Stimulated activated CD8-positive, alpha-beta memory T cell treated with anti-CD3 and anti-CD28 coated beads, Interleukin-12 subunit alpha, Interleukin-12 subunit beta, amount 100 ng/mL, for 4 hours (primary cell): ENCODE measurements around the gene GALNT11.
A peak's percentile ranks its signal among the peaks of the same experiment; 100 is the strongest.
"Not testable (repeated sequence)": the region's sequence is repeated elsewhere in the genome, so short reads cannot be mapped to it uniquely, and the experiment has no call there.

Experiments
- DNase-seq: peaks from one replicate; pipeline ENCODE4 v3.0.0-alpha.2; 2020; ENCODE audit warnings: low read depth

The GALNT11 gene

GRCh38 chr7:152025077-152025936 lies at the start of gene GALNT11:
TSS of gene GALNT11 (plus strand) at chr7:152025674. CDS start at chr7:152094228, 68,554 bp downstream.
- peak; percentile 87 for DNase-seq

DNA sequence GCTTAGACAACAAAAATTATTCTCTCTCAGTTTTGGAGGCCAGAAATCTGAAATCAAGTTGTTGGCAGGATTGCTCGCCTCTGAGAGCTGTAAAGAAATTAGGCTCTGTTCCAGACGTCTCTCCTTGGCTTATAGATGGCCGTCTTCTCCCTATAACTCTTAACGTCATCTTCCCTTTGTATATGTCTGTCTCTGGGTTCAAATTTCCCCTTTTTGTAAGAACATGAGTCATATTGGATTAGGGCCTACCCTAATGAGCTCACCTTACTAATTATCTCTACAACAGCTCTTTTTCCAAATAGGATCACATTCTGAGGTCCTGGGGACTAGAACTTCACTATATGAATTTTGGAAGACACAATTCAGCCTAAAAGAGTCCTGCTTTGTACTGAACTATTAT lies 46.9 kb upstream of the GALNT11 start:
- no peak for DNase-seq

DNA sequence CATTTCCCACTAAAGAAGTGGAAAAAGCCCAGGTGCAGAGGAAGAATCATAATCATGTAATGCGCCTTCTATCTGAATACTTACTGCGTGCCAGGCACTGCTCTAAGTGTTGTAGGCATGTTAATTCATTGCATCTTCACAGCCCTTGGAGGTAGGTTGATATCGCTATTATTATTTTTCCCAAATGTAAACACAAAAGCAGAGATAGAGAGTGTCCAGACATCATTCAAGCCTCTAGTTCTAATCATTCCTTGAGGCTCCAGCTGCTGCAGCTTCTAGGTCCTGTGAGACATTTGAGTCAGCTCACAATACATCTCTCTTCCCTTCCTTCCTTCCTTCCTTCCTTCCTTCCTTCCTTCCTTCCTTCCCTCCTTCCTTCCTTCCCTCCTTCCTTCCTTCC lies 44.3 kb upstream of the GALNT11 start:
- no peak for DNase-seq

GRCh38 chr7:151982806-151983205 lies 42.7 kb upstream of the GALNT11 start:
- DNase-seq, result no peak

DNA sequence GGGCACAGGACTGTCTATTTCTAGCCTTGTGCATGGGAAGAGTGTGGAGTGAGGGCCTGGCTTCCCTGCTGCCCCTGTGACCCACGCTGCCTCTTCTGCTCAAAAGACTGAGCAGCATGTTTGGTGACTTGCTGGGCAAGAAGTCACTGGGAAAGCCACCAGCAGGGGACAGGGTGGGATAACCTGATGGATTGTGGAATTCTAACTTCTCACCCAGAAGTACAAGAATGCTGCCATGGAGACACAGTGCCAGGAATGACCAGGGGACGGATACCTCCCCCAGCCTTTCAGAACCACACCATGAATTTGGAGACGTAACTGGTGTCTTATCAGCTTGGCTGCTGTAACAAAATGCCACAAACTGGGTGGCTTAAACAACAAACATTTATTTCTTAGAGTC lies 40.9 kb upstream of the GALNT11 start:
- DNase-seq, result no peak

DNA sequence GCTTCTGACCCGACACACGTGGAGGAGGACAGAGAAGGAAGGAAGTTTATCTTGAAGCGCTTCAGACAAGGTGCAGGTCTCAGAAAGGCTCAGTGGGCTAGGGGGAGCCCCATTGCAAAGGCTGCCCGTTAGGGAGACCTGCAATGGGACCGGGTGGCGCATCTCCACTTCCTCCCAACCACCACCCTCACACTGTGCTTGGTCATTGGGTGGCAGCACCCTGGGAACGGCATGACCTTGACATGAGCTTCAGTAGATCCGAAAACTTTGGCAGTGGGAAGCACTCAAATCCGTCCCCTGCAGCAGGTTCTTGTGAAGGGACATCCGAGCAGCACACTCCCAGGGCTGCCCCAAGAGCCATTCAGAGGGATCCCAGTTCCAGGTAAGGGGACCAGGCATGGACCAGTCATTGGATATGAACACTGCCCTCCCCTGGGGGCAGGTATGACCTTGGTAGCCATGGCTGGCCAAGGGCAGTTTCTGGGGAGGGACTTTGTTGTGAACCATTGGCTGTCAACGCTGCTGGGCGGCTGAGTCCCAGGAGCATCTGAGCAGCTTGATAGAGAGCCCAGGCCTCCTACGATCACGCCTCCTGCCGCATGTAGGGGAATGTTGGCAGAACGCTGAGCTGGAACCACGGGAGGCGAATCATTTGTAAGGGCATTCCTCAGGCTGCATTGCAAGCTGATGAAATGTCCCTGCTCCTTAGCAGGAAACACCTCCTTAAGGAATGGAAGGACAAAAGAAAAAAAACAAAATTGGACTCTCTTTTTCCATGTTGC lies 37.5 kb upstream of the GALNT11 start:
- DNase-seq, result no peak

DNA sequence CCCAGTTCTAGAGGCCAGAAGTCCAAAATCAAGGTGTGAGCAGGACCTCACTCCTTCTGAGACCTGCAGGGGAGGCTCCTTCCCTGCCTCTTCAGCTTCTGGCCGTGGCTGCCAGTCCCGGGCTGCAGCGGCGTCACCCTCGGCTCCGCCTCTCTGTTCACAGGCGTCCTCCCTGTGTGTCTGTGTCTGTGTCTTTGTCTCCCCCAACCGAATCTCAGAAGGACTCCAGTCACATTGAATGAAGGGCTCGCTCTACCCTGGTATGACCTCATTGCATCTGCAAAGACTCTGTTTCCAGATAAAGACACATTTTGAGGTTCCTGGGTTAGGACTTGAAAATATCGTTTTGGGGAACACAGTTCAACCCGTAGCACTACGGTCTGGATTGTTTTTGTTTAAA lies 33.1 kb upstream of the GALNT11 start:
- no peak for DNase-seq

GRCh38 chr7:151993977-151994676 lies 31.3 kb upstream of the GALNT11 start:
- DNase-seq, result no peak

- no peak for DNase-seq
These were observed 25.9 kb upstream of the GALNT11 start for GRCh38 chr7:151999424-152000090.

GRCh38 chr7:152000191-152000590 lies 25.3 kb upstream of the GALNT11 start:
- no peak for DNase-seq

- no peak for DNase-seq
These were observed 19.1 kb upstream of the GALNT11 start for GRCh38 chr7:152006336-152006735.

DNA sequence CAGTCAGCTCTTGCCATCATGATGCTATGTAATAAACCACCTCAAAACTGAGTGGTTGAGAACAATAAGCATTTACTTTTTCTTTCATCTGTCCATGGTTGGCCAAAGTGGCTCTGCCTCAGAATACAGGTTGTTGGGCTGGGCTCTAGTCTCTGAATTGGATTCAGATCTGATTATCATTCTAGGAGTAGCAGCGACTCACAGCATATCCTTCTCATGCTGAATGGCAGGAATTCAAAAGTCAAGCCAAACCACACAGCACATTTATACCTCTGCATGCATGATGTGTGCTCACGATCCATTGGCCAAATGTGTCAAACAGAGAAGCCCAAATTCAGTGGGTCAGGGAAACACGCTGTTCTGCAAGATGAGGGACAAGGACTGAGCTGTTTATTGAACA lies 13.6 kb upstream of the GALNT11 start:
- no peak for DNase-seq

- no peak for DNase-seq
These were observed 12.2 kb upstream of the GALNT11 start for GRCh38 chr7:152013230-152013629.

GRCh38 chr7:152013974-152014373 lies 11.5 kb upstream of the GALNT11 start:
- no peak for DNase-seq

- no peak for DNase-seq
These were observed 10.8 kb upstream of the GALNT11 start for GRCh38 chr7:152014722-152015121.

DNA sequence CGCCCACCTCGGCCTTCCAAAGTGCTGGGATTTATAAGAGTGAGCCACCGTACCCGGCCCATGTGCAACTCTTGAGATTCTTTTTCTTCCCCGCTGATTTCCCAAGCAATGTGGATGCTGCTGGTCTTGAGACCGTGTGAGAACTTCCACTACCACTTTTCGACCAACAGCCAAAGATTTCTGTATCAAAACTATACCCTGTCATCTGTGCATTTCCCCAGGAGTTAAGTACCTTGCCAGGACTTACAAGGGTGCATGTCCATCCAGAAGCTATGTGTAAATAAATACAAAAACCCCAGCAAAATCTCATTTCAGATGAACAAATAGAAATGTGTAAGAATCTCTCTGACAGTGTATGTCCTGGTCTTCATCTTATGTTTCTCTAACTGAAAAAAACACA lies 9.9 kb upstream of the GALNT11 start:
- DNase-seq, result no peak

DNA sequence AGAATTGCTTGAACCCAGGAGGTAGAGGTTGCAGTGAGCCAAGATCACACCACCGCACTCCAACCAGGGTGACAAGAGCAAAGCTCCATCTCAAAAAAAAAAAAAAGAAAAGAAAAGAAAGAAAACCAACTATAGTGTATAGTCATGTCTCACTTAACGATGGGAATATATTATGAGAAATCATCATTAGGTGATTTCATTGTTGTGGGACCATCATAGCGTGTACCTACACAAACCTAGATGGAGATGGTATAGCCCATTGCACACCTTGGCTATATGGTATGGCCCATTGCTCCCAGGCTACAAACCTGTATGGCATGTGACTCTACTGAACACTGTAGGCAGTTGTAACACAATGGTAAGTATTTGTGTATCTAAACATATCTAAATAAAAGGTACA lies 8.5 kb upstream of the GALNT11 start:
- no peak for DNase-seq

DNA sequence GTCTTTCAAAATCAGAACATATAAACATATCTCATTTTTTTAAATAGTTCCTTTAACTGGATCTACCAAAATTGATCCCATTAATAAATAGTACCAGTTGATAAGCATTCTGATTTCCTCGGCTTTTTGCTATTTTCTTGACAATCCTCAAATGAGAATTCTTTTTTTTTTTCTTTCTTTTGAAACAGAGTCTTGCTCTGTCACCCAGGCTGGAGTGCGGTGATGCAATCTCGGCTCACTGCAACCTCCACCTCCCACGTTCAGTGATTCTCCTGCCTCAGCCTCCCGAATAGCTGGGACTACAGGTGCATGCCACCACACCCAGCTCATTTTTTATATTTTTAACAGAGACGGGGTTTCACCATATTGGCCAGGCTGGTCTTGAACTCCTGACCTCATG lies 7.8 kb upstream of the GALNT11 start:
- DNase-seq, result not testable (repeated sequence)

DNA sequence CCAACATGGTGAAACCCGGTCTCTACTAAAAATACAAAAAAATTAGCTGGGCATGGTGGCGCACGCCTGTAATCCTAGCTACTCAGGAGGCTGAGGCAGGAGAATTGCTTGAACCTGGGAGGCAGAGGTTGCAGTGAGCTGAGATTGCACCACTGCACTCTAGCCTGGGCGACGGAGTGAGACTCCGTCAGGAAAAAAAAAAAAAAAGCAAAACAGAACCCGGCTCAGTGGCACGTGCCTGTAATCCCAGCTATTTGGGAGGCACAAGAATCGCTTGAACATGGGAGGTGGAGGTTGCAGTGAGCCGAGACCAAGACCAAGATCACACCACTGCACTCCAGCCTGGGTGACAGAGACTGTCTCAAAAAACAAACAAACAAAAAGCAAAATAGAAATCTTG lies 3.7 kb upstream of the GALNT11 start:
- DNase-seq, result not testable (repeated sequence)

DNA sequence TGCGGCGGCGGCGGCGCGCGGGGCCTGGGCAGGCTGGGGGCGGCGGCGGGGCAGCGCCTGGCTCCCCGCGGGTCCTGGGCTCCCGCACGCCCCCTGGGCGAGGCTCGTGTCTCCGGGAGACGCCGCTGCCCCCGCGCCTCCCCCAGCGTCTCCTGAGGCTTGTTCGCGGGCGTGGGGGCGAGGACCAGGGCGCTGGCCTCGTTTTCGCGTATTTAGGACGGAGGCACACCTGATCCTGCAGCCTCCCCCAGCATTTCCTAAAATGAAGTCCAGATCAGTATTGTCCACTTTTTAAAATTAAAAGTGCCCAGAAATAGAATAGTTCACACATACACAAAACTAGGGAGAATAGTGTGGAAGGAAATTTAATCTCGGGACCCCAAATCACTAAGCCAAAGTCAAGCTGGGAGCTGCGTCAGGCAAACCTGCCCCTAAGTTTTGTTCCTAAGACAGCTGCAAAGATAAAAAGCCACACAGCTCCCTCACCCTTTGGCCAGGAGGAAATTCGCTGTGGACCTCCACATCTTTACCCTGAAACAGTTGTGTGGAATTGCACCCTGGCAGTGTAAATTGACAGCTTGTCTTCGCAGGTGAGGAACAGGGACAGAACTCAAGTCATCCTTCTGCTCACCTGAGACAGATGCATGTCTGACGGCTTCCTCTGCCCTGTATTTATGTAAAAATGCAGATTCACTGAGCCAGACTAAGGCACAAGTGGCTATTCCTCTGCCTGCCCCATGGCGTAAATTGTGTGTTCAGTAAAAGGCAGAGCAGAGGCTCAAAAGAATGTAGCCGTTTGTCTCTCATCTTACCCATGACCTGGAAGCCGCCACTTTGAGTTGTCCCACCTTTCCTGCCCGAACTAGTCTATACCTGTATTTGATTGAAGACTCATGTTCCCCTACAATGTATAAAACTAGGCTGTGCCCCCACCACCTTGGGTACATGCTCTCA lies 740 bp downstream of the GALNT11 start:
- no peak for DNase-seq
